GM12801 (cell line): ENCODE data around the gene RGS7BP.

Source experiments
- CTCF ChIP-seq: IDR thresholded peaks from one replicate; pipeline ENCODE4 v1.5.1; 2011; ENCODE audit warnings: control low read depth; ENCODE audit not compliant: insufficient read length; ENCODE audit errors: extremely low read depth

The RGS7BP gene

GRCh38 chr5:64505769-64506566, at the start of gene RGS7BP:
Gene RGS7BP (plus strand): TSS chr5:64506015. CDS start chr5:64506625, 610 bp downstream.
- TF ChIP-seq CTCF: no peak

DNA sequence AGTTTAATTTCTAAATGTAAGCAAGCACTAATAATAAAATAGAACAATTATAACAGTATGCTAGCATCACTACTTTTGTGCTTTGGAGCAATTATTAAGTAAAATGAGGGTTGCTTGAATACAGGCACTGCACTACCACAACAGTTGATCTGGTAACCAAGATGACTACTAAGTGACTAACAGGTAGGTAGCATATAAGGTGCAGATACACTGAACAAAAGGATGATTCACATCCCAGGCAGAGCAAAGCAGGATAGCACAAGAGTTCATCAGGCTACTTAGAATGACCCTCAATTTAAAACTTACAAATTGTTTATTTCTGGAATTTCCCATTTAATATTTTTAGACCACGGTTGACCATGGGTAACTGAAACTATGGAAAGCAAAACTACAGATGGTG, 48.0 kb upstream of the RGS7BP start:
- no peak for TF ChIP-seq CTCF

DNA sequence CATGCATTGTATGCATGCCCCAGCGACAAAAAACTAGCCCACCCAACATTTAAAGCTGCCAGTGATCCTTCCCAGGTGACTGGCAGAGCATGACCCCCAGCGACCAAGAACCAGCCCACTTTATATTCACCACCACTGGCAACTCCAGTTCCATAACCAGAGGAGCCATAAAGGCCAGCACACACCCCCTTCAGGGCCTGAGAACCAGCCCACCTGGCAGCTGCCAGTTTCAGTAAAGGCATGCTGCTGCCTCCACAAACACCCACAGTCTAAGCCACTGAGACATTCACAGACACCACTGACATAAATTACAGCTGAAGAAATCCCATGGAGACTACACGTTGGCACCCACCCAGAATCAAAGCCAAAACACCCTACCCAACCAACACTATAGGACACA, 46.9 kb upstream of the RGS7BP start:
- no peak for TF ChIP-seq CTCF

GRCh38 chr5:64462391-64462790, 43.4 kb upstream of the RGS7BP start:
- no peak for TF ChIP-seq CTCF

- no peak for TF ChIP-seq CTCF
Measured at GRCh38 chr5:64486163-64486562, 19.7 kb upstream of the RGS7BP start.

- no peak for TF ChIP-seq CTCF
Measured at GRCh38 chr5:64487283-64487682, 18.5 kb upstream of the RGS7BP start.

- no peak for TF ChIP-seq CTCF
Measured at GRCh38 chr5:64489857-64490256, 16.0 kb upstream of the RGS7BP start.
